GM12875 (cell line): ENCODE results near the gene SSTR5.

Source experiments
- H3K4me3 ChIP-seq: one replicate; pipeline ENCODE4 v1.5.1; 2011; ENCODE audit warnings: low read depth, low read length, control low read depth
- CTCF ChIP-seq: IDR thresholded peaks from 2 replicates; pipeline ENCODE4 v1.5.1; 2011; ENCODE audit warnings: low read depth, mild to moderate bottlenecking, control low read depth, inconsistent platforms, low read length, moderate library complexity, borderline replicate concordance; ENCODE audit not compliant: insufficient read depth

The SSTR5 gene

DNA sequence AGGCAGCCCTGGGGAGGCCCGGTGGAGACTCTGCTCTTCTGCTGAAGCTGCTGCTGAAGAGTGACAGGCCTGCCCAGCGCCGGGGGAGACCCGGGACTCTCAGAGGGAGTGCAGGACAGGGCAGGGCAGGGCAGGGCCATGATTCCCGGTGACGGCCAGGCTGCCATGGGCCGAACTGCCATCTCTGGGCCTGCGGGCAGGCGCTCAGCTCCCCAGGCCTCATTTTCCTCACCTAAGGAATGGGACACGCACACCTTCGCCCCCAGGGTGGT lies 22.6 kb upstream of the SSTR5 start:
- H3K4me3 ChIP-seq, result no peak overlapping the region
- no peak for TF ChIP-seq CTCF

DNA sequence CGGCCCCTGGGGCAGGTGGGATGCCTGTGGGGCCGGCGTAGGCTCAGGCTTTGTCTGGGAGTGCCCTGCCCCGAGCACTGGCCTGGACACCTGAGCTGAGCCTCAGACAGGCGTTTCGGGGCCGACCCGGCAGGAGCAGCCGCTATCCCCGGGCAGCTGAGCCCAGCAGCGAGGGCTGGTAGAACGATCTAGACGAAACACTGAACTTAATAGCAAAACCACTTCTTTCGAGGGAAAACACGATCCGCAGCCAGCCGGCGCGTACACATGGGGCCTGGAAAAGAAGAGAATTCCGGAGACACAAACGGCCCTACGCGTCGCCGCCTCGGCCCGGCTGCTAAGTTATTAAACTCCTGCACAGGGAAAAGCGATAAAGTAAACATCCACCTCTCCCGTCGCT lies 22.0 kb upstream of the SSTR5 start:
- TF ChIP-seq CTCF, result no peak
- no peak overlapping the region for H3K4me3 ChIP-seq

GRCh38 chr16:1050921-1051320 lies 21.6 kb upstream of the SSTR5 start:
- H3K4me3 ChIP-seq, result no peak overlapping the region
- no peak for TF ChIP-seq CTCF

DNA sequence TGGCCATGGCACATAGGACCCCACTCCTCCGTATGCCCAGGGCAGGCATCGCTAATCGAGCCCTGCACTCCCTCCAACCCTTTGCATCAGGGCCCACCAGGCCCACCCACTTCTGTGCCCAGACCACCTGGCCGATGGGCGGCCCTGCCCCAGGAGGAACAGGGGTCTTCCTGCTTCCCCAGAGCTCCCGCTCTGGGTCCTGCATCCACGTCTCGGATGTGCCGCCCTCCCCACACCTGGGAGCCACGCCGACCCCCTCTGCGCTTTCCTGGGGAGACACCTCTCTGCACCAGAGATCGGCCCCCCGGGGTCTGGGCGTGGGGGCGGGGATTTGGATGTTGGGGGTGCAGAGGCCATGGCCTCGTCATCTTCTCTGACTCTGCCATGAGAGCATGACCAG lies 21.1 kb upstream of the SSTR5 start:
- no peak overlapping the region for H3K4me3 ChIP-seq
- no peak for TF ChIP-seq CTCF

DNA sequence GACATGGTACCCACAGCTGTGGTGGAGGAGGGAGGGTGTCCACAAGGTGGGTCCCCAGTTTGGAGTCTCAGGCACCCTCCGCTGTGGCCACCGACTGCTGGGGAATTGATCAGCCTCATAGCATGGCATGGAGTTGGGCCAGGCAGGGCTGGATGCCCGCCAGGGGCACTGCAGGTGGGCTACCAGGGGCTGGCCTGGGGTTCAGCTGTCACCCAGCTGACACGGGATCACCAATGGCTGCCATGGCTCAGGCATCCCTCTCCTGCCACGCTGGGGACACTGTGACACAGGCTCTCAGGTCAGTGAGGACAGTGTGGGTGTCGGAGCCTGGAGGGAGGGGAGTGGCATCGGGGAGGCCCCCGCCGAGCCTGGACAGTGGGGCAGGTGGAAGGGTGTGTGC lies 19.8 kb upstream of the SSTR5 start:
- H3K4me3 ChIP-seq, result no peak overlapping the region
- TF ChIP-seq CTCF, result no peak

DNA sequence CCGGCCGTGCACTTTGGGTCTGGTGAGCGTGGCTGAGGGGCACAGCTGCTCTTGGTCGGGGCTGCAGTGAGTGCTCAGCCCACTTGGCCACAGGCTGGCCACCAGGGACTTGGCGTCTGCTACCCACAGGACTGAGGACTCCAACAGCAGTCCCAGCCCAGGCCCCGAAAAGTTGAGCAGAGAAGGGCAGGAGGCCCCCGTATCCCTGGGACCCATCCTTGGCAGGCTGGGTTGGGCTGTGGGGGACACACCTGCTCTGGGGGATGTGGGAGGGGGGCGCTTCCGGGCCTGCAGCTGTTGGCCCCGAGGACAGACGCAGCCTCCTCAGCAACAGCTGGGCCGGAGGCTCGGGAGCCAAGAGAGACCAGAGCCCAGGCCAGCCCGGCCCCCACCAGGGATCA lies 19.4 kb upstream of the SSTR5 start:
- TF ChIP-seq CTCF, result no peak

DNA sequence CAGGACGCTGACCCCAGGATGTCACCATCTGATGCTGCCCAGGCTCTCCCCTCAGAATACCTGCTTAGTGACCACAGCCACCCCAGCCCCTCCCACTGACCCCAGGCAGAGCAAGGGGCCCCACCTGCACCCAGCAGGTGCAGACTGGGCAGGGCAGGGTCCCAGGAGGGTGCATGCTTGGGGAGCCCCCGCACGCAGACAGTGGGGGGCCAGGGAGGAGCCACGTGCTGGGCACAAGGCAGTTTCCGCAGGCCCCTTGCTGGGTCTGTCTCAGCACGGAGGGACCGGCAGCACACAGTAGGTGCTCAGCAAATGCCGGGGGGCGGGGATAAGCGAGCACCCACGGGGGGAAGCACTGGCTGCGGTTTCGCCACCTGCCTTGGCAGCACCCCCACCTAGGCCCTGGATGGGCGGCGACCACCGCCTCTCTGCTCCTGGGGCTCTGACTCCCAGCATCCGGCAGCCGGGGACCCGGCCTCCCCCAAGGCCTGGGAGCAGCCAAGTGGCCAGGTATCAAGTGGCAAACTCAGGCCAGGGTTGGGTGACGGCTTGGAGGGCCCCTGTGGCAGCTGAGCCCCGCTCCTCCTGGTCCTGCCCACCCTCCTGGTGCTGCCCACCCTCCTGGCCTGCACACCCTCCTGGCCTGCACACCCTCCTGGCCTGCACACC lies 18.7 kb upstream of the SSTR5 start:
- TF ChIP-seq CTCF, result no peak
- no peak overlapping the region for H3K4me3 ChIP-seq

More for the DNA sequence above, 19.4 kb upstream of the SSTR5 start:
- H3K4me3 ChIP-seq, result no peak overlapping the region
